Epithelial cell of esophagus (primary cell): ENCODE data around the gene C1QTNF3.

Experiments used
- DNase-seq: peaks from one replicate; pipeline ENCODE4 v3.0.0; 2010; ENCODE audit warnings: low read depth
- H3K4me3 ChIP-seq: 2 replicates; pipeline ENCODE4 v1.5.1; 2011; ENCODE audit warnings: mild to moderate bottlenecking, low read length, control low read depth
- TF ChIP-seq, protein P1 (sequence below): IDR thresholded peaks from 2 replicates; pipeline ENCODE4 v1.5.1; 2011; ENCODE audit warnings: low read depth, mild to moderate bottlenecking, low read length, control low read depth, inconsistent platforms; ENCODE audit not compliant: insufficient read depth; ENCODE audit errors: missing control alignments

Gene C1QTNF3

DNA sequence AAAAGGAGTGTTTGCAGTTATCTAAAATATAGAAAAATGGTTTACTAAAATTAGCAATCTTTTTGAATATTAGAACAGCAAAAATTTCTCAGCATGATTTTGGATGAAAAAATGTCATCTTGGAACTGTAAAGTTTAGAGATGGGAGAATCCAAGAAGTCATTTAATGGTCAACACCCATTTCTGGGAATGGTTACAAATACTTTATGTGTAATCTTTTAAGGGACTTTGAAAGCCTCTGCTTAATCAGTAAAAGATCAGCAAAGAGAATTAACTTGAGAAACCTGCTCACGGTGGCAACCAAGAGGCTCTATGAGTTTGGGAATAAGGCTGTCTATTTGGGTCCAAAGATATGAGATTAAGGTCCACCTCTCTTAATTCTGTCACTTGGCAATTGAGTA lies 13.0 kb downstream of the C1QTNF3 start:
- DNase-seq: no peak
- TF ChIP-seq, protein P1, sequence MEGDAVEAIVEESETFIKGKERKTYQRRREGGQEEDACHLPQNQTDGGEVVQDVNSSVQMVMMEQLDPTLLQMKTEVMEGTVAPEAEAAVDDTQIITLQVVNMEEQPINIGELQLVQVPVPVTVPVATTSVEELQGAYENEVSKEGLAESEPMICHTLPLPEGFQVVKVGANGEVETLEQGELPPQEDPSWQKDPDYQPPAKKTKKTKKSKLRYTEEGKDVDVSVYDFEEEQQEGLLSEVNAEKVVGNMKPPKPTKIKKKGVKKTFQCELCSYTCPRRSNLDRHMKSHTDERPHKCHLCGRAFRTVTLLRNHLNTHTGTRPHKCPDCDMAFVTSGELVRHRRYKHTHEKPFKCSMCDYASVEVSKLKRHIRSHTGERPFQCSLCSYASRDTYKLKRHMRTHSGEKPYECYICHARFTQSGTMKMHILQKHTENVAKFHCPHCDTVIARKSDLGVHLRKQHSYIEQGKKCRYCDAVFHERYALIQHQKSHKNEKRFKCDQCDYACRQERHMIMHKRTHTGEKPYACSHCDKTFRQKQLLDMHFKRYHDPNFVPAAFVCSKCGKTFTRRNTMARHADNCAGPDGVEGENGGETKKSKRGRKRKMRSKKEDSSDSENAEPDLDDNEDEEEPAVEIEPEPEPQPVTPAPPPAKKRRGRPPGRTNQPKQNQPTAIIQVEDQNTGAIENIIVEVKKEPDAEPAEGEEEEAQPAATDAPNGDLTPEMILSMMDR: no peak
- H3K4me3 ChIP-seq: no peak overlapping the region

DNA sequence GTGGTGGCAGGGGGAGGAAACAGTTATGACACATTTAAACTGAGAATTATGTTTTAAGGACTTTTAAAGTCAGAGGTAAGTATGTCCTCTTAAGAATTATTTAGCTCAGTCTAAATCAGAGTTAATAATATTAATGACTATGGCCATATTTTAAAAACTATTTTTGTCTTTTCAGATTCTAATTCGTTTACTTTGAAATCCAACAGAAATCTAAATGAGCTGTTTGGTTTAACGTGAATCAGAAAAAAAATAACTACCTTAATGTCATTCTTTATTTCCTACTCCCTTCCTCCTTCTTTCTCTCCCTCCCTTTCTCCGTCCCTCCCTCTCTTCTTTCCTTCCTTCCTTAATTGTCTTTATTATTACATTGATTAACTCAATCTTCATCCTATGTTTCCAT lies 14.7 kb downstream of the C1QTNF3 start:
- no peak overlapping the region for H3K4me3 ChIP-seq

DNA sequence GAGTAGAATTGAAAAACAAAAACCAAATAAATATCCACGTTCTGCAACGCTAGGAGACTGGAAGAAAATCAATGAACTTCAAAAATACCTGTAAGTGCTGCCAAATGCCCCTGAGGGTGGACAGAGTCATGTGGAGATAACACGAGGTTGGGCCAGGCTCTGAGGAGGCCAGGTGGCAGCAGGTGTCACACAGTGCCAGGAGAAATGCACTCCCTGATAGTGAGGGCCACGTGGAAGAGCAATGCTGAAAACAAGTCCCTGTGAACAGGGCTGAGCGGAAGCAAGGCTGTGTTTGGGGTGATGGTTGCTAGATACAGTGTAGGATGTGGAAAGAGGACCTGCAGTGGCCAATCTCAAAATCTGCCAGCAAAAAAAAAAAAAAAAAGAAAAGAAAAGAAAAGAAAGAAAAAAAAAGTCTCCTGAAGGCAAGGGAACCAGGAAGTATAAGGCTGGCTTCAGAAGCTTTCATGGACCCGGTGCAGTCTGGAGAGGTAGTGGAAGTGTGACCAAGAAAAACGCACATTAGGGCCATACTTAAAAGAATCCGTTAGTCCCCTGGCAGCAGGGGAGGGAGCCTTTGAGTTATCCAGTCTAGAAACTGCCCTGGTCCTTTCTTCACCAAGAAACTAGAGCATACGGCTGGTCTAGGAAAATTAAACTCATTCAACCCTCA lies 16.8 kb downstream of the C1QTNF3 start:
- TF ChIP-seq, protein P1: no peak
- H3K4me3 ChIP-seq: no peak overlapping the region
- DNase-seq: no peak

More for the DNA sequence above, 14.7 kb downstream of the C1QTNF3 start:
- TF ChIP-seq, protein P1: no peak
- no peak for DNase-seq

DNA sequence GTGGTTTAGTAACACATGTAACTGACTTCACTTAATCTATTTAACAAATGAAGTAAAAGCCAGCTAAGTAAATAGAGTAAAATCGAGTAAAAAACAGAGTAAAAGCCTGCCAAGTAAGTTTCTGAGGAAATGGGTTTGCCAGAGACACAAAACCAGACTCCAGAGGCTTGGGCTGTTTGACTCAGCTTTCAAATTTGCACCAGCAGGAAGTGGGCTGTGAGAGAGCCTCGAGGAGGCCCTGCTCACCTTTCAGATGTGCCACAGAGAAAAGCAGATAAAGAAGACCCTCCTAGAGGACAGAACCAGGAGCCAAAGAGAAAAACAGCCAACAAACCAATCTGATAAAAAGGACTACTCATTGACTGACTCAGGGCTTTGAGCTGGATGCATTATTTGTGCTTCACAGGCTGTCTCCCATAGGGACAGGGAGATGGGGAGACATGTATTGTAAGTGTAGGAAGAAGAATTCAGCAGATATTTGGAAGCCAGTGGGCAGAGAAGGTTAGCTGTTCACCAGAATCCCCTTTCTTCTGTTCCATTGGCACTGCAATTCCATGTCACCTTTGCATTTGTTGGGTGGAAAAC lies 20.8 kb downstream of the C1QTNF3 start:
- peak; percentile 35 for DNase-seq
- TF ChIP-seq, protein P1: no peak
- H3K4me3 ChIP-seq: no peak overlapping the region

DNA sequence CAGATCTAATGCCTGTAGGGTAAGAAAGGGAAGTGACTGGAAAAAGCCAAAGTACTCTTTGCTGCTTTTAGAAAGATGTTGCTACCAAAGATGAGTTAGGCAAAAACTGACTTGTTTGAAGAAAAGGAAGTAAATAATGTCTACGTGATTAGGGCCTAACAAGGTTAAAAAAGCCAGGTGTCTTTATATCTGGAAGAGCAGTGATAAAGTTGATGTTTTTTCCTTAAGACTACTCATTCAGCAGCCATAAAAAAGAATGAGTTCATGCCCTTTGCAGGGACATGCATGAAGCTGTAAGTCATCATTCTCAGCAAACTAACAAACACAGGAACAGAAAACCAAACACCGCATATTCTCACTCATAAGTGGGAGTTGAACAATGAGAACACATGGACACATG lies 21.7 kb downstream of the C1QTNF3 start:
- no peak for DNase-seq
- TF ChIP-seq, protein P1: no peak
- no peak overlapping the region for H3K4me3 ChIP-seq

DNA sequence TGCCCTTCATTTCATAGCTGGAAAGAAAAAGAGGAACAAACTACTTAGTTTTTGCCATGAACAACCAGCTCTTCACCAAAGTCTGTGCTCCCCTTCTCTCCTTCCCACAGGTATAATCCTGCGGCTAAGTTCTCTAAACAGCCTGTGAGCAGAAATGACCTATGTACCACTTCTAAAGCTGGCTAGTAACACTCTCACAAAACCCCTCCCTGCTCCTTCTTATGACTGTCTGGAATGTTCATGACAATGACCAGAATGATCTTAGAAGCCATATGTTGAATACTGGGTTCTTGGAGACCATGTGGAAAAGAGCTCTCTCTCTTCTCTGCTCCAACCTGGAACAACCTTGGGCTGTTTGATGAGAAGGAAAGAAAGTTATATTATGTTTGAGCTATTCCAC lies 22.3 kb downstream of the C1QTNF3 start:
- TF ChIP-seq, protein P1: no peak
- no peak overlapping the region for H3K4me3 ChIP-seq

DNA sequence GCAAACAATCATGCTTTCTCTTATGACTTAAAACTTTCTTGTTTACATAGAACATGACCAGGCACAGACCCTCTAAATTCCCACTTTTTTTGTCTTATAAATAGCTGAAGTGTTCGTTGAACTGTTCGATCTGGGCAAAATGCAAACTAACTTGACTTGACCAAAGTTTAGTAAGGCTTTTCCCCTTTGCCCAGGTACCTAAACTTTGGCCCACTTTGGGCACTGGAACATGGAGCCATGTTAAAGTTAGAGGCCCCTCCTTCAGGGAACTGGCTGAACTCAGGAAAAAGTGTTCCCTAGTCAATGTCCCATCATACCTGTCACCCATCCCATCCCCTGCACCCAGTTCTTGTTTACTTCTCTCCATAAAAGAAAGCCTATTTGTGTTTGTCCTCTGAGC lies 25.8 kb downstream of the C1QTNF3 start:
- TF ChIP-seq, protein P1: no peak
- no peak overlapping the region for H3K4me3 ChIP-seq
- DNase-seq: no peak

More for the DNA sequence above, 22.3 kb downstream of the C1QTNF3 start:
- DNase-seq: no peak
